ENCODE data around the gene MDK.

DNA sequence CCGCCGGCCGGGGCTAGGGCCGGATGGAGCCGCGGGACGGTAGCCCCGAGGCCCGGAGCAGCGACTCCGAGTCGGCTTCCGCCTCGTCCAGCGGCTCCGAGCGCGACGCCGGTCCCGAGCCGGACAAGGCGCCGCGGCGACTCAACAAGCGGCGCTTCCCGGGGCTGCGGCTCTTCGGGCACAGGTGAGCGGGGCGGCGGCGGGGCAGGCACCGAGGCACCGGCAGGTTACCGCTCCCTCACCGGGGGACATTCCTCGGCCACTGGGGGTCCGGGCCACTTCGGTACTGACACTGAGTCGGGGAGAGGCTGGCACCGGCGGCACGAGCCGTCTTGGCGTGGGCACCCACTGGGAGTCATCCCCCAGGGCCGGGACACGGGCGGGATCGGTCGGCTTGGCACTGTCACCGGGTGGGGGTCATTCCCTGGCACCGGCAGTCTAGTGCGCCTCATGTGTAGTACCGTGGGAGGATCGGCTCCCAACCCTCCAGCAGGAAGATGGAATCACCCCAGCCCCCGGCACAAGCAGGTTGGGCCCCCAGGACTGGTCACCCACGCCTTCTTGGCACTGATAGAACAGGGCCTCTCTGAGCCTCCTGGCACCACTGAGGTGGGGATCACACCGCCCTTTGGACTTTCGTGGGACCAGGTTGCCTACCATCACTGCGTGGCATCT is 33.7 kb upstream of the MDK start:
- TF ChIP-seq POLR2A (IDR thresholded peaks at IDR 0.05; ENCODE audit: low read depth, low read length) (no peak), TAF1 (IDR thresholded peaks at IDR 0.05; ENCODE audit: borderline replicate concordance, low read depth, low read length) (no peak), POLR2AphosphoS5 (IDR thresholded peaks at IDR 0.05; ENCODE audit: low read depth, low read length) (no peak)

All from GM12892 (cell line).